Heart right ventricle (tissue), 16 donors: ENCODE results near the gene PNP. TPM values are rescaled to one million over a fixed set of nuclear protein-coding genes. Genes with fewer than 3 reads are reported as not detected.

Experiments used
- ATAC-seq, 8 donors: fragments of 200-7000 bp; cut with Tn5 transposase; one replicate each; pipeline ENCODE4 v1.9.1; 2020; ENCODE audit warnings: mild to moderate bottlenecking in 8 of 8, moderate library complexity in 8 of 8, moderate number of reproducible peaks in 1 of 8
- DNase-seq, 2 donors: peaks; one replicate each; pipeline ENCODE4 v3.0.0-alpha.2; 2020
- H3K27ac ChIP-seq, 10 donors: fragments of 200-600 bp; sonication (generic) in 2 of 10; one replicate each; pipeline versions ENCODE4 v1.5.0 to v1.8.0; 2020 to 2022; ENCODE audit warnings: mild to moderate bottlenecking in 3 of 10
- H3K27me3 ChIP-seq, 7 donors: fragments of 200-600 bp; one replicate each; pipeline ENCODE4 v1.8.0; 2021 to 2022; ENCODE audit warnings: mild to moderate bottlenecking in 2 of 7
- H3K36me3 ChIP-seq, 9 donors: fragments of 200-600 bp; sonication (generic) in 1 of 9; one replicate each; pipeline versions ENCODE4 v1.5.0 to v1.8.0; 2020 to 2022; ENCODE audit warnings: mild to moderate bottlenecking in 2 of 9
- H3K4me1 ChIP-seq, 9 donors: fragments of 200-600 bp; sonication (generic) in 1 of 9; one replicate each; pipeline versions ENCODE4 v1.5.0 to v1.8.0; 2020 to 2022; ENCODE audit warnings: mild to moderate bottlenecking in 4 of 9
- H3K4me3 ChIP-seq, 10 donors: fragments of 200-600 bp; sonication (generic) in 2 of 10; one replicate each; pipeline versions ENCODE4 v1.5.0 to v1.8.0; 2020 to 2022; ENCODE audit warnings: mild to moderate bottlenecking in 7 of 10, moderate library complexity in 2 of 10
- H3K9me3 ChIP-seq, 11 donors: fragments of 200-600 bp in 10 of 11; sonication (generic) in 2 of 11; one replicate each; pipeline versions ENCODE4 v1.5.0 to v1.8.0; 2013 to 2022; ENCODE audit warnings: mild to moderate bottlenecking in 2 of 11, control low read depth in 1 of 11, moderate library complexity in 1 of 11
- CTCF ChIP-seq, 9 donors: fragments of 200-600 bp; sonication (generic) in 2 of 9; IDR thresholded peaks; one replicate each; pipeline versions ENCODE4 v1.5.0 to v1.8.0; 2021 to 2022; ENCODE audit warnings: antibody characterized with exemption in 9 of 9, mild to moderate bottlenecking in 5 of 9, moderate library complexity in 1 of 9
- WGBS, 2 donors: extraction: QIAGEN DNeasy Blood & Tissue Kit; methylation state at CpG; one replicate each; pipeline ENCODE4 v1.1.7; 2013; ENCODE audit warnings: inconsistent platforms in 1 of 2; 5-methylcytosine and 5-hydroxymethylcytosine counted together
- intact Hi-C, 10 donors: fragments of 100-400 bp; cut with DNase I; formaldehyde crosslinking; loops; one replicate each; pipeline versions ENCODE4 v1.11.1 to v1.14.2; 2022
- long read RNA-seq, 3 donors: library from polyadenylated mRNA; unstranded; transcript quantifications; one replicate each; pipeline ENCODE4 v2.0.0, GENCODE V29; 2020 to 2021
- polyA plus RNA-seq, 2 donors: library from polyadenylated mRNA; stranded (reverse); fragments of 200-250 nt; gene quantifications; one replicate each; pipeline ENCODE4 v1.2.3, GENCODE V29; 2013
- total RNA-seq, 10 donors: library from RNA; stranded (reverse); fragmentation: NEBNext Ultra II Directional in 3 of 10; extraction: Animal tissue kit (Norgen Biotek cat#: 25700) in 3 of 10; gene quantifications; one replicate each; pipeline versions ENCODE4 v1.2.1 to v1.2.4, GENCODE V29; 2021 to 2023
- donor health status: Arrhythmogenic right ventricular cardiomyopathy.
- donor health status: ischemic (EF 13 %, LVEDD 7.1; RV severe dilation, severe dysfunction).
- donor health status: healthy with polysubstance abuse.
- donor health status: DM: no; HTN: yes; CAD: no.
- donor health status: DM: no; HTN: no; CAD: no.
- donor health status: ischemic (EF 25% LVEDD 6.9; RV normal size, moderate dysfunction).
- donor health status: ischemic (EF 25% LVEDD 5.7; RV mildly dilated, moderate dysfunction).
- donor health status: healthy.
- donor health status: DM: yes; HTN: yes; CAD: no.
- donor health status: Ischemic cardiomyopathy.
- donor health status: ischemic (EF 35%, LVEDD 5.7; RV mildly dilated, moderate dysfunction).
- donor health status: nonischemic (EF 11% LVEDD 7.7; RV severe dilation, severe dysfunction).
- donor health status: DM: yes; HTN: yes; CAD: no.
- donor health status: PGD.
- donor health status: ischemic (EF 29% LVEDD 5.4; RV normal size, mild dysfunction).
- donor health status: nonischemic (EF 23%, LVEDD 6.1; RV moderate dilation, normal function).

Gene PNP
- total RNA-seq: 10 to 100 TPM in 4 of 10 donors, 1 to 10 TPM in 6; 5.0 to 33.7 (median 7.8) TPM
- polyA plus RNA-seq: 10 to 100 TPM in 1 of 2 donors, 1 to 10 TPM in 1; 8.6 to 30.2 TPM
- long read RNA-seq, donor 1, partial matches to known transcripts: 0 of 2 reads
- long read RNA-seq, donor 1, other reads (novel, unspliced or antisense): 1 of 2 reads
- long read RNA-seq, donor 2, partial matches to known transcripts: 0 of 2 reads
- long read RNA-seq, donor 2, other reads (novel, unspliced or antisense): 0 of 2 reads
- long read RNA-seq, donor 3, transcript PNP-201 (6 exons, 1,509 nt): major isoform, 41 of 45 reads
- long read RNA-seq, donor 3, partial matches to known transcripts: 0 of 45 reads
- long read RNA-seq, donor 3, other reads (novel, unspliced or antisense): 3 of 45 reads

- H3K4me1 ChIP-seq: peaks cover 0 to 43% (median 26%) of the 10 kb centered on the region in 9 donors
- TF ChIP-seq CTCF (IDR thresholded peaks at IDR 0.05): no peak
- peak within 1 kb of the TSS; percentile 48 to 97 (median 70) for H3K4me3 ChIP-seq
- H3K9me3 ChIP-seq: no peaks in the 10 kb centered on the region
- no peaks in the 10 kb centered on the region for H3K27me3 ChIP-seq
- intact Hi-C loops: loop anchor here in 2 of 10 donors (10.0 kb wide), 1 partner anchor 215 kb away; the partner anchor contains the start of genes ANG (in 2 of the 2) and RNASE4 (in 2 of the 2)
- DNase-seq (peak; percentile 83 to 86), ATAC-seq (peak; percentile 95 to 99 (median 98))
- WGBS, 2 donors: 0% methylated on average over 40 of the region's 40 CpGs
- H3K27ac ChIP-seq: peak within 1 kb of the TSS; percentile 52 to 97 (median 88)
- peaks cover 0 to 29% (median 1%) of the 10 kb centered on the region in 9 donors for H3K36me3 ChIP-seq
Observed at GRCh38 chr14:20469242-20469889, at the start of gene PNP. Gene PNP, plus strand, starts transcription at chr14:20469406. Its CDS starts 119 bp downstream, at chr14:20469525.

GRCh38 chr14:20419419-20419818 lies 49.8 kb upstream of the PNP start:
- DNase-seq (no peak), ATAC-seq (peak in 4 of 8 donors; percentile 29 to 52 (median 42))
- no peaks in the 10 kb centered on the region for H3K27me3 ChIP-seq
- intact Hi-C loops: loop anchor here in 8 of 10 donors (5.0 to 10.0 kb wide), 7 partner anchors 33 to 265 kb away; partner anchors contain the start of genes RNASE4 (in 3 of the 8), ANG (in 2 of the 8), APEX1 (in 2 of the 8) and OSGEP (in 2 of the 8)
- peaks cover 0 to 25% (median 0%) of the 10 kb centered on the region in 9 donors for H3K4me1 ChIP-seq
- WGBS, 2 donors: 57 to 79% methylated on average over 1 of the region's 1 CpG
- no peak overlapping the region for H3K4me3 ChIP-seq
- H3K36me3 ChIP-seq: no peaks in the 10 kb centered on the region
- H3K9me3 ChIP-seq: no peaks in the 10 kb centered on the region
- TF ChIP-seq CTCF (IDR thresholded peaks at IDR 0.05): no peak
- H3K27ac ChIP-seq: peak overlapping the region in 1 of 10 donors; percentile 18

GRCh38 chr14:20421267-20421666 lies 47.9 kb upstream of the PNP start:
- DNase-seq (no peak), ATAC-seq (no peak)
- WGBS, 2 donors: 35 to 39% methylated on average over 2 of the region's 2 CpGs
- TF ChIP-seq CTCF (IDR thresholded peaks at IDR 0.05): no peak
- Histone ChIP-seq H3K4me1 (peaks cover 0 to 14% (median 0%) of the 10 kb centered on the region in 9 donors), H3K36me3 (no peaks in the 10 kb centered on the region), H3K4me3 (no peak overlapping the region), H3K9me3 (no peaks in the 10 kb centered on the region), H3K27me3 (no peaks in the 10 kb centered on the region), H3K27ac (no peak overlapping the region)
- intact Hi-C loops: no loop called here

- Histone ChIP-seq H3K4me1 (peaks cover 0 to 21% (median 3%) of the 10 kb centered on the region in 9 donors), H3K9me3 (no peaks in the 10 kb centered on the region), H3K27ac (no peak overlapping the region), H3K36me3 (no peaks in the 10 kb centered on the region), H3K27me3 (no peaks in the 10 kb centered on the region), H3K4me3 (no peak overlapping the region)
- no peak for ATAC-seq
- no peak for TF ChIP-seq CTCF (IDR thresholded peaks at IDR 0.05)
- no peak for DNase-seq
- 67 to 74% methylated on average over 2 of the region's 2 CpGs for WGBS, 2 donors
- intact Hi-C loops: no loop called here
Observed at GRCh38 chr14:20422886-20423285, 46.3 kb upstream of the PNP start.
